ENCODE results near the gene NUBPL.
"Not testable (repeated sequence)": the region's sequence is repeated elsewhere in the genome, so short reads cannot be mapped to it uniquely, and the experiment has no call there.

The NUBPL gene

DNA sequence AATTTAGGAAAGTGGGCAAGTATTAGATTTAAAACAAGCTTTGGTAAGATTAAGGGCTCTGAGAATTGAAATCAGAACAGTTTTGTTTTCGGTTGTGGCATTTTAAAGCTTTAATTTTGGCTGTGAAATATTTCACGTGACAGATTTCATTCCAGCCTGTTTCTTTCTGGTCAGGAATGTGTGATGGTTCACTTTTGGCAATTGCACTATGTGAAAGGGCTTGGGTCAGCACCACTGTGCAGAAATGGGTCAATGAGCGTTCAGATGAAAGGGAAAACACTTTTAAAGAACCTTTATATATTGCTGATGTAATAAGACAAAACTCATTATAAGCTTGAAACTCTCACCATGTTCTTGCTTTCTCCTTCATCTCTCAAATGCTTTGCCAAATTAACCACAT is 17.1 kb downstream of the NUBPL start:
- no peak for DNase-seq (ENCODE audit: low spot score)

DNA sequence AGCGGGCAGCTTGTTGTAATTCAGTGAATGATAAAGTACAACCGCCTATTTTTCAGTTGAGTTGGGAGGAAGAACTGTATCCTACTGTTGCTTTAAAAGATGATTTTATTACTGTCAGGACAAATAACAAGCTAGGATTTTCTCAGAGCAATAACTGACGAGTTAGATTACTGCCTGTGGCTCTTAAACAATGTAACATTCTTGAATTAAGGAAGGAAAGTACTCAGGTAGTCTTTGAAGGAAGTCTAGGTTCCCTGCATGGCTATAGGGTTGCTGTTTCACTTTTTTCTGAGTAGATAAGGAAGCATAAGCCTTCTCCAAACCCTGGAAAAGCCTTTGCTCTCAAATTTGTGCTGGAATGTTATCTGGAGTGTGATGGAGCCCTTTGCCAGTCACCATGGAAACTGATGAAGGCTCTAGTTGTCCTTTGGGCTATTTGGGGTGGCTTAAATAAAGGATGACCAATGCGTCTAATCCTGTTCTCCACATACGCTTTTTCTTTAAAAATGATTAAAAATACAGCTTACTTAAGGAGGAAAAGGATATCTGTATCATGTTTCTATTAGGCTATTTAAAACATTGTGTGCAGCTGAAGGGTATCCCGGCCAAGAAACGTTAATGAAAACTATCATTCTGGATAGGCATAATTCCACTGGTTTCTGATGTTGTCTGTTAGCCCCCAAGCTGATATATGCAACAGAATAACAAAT is 17.7 kb downstream of the NUBPL start:
- no peak for DNase-seq (ENCODE audit: low spot score)

- no peak for DNase-seq (ENCODE audit: low spot score)
Measured at GRCh38 chr14:31580234-31580633, 19.0 kb downstream of the NUBPL start.

- DNase-seq (ENCODE audit: low spot score): no peak
Measured at GRCh38 chr14:31582286-31582691, 21.1 kb downstream of the NUBPL start.

DNA sequence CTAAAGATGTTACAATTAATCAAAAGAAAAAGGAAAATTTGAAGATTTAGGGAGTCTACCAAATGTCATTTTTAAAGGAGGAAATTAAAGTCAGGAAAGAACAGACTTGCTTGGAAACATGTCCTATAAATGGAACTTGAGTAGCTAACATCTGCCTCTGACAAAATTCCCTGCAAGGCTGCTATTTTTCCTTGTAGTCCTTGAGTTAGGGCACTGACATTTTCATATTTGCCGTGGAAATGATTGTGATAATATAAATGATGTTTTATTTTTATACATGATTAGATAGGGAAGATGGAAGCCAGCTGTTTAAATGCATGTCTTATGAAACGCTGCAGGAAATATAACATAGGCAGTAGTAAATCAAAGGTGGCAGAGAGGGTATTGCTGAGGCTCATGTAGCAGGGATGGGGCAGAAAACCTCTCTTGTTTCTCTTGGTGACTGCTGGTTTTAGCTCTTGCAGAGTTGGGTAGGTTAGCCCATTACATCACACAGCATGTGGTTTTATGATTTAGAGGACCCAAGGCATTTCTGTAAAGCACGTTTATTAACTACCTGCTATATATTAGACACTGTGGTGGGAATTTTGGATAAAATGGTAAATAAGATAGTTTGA is 21.7 kb downstream of the NUBPL start:
- no peak for DNase-seq (ENCODE audit: low spot score)

GRCh38 chr14:31590206-31590605 is 29.0 kb downstream of the NUBPL start:
- DNase-seq (ENCODE audit: low spot score): no peak

- DNase-seq (ENCODE audit: low spot score): no peak
Measured at GRCh38 chr14:31592122-31592521, 30.9 kb downstream of the NUBPL start.

GRCh38 chr14:31592631-31593030 is 31.4 kb downstream of the NUBPL start:
- DNase-seq (ENCODE audit: low spot score): no peak

DNA sequence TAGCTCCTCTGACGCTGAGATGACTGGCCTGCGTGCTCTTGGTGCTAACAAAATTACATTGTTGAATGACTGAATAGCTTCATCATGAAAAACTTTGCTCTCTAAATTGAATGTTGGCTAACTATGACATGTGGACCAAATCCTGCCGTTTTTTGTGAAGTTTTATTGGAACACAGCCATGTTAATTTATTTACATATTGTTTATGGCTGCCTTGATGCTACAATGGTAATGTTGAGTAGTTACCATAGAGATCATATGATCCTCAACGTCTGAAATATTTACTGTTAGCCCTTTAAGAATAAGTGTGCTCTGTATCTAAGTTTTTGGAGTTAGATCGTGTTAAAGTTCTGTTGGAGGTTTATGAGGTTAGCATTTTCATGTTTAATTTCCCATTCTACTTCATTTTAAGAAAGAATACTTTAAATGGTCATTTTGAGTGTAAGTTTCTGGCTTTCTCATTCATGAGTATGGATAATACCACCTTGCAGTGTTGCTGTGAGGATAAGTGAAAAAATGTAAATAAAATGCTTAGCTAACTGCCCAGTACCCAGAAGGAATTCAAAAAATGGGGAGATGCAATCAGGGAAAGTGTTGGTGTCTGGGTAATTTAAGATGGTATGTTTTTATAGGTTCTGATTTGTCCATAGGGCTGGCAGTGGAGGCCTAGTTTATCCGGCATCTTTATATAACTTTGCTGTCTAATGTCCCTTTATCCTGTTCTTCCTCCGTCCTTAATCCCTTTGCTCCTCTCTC is 35.3 kb downstream of the NUBPL start:
- no peak for DNase-seq (ENCODE audit: low spot score)

GRCh38 chr14:31605702-31606101 is 44.5 kb downstream of the NUBPL start:
- DNase-seq (ENCODE audit: low spot score): no peak

DNA sequence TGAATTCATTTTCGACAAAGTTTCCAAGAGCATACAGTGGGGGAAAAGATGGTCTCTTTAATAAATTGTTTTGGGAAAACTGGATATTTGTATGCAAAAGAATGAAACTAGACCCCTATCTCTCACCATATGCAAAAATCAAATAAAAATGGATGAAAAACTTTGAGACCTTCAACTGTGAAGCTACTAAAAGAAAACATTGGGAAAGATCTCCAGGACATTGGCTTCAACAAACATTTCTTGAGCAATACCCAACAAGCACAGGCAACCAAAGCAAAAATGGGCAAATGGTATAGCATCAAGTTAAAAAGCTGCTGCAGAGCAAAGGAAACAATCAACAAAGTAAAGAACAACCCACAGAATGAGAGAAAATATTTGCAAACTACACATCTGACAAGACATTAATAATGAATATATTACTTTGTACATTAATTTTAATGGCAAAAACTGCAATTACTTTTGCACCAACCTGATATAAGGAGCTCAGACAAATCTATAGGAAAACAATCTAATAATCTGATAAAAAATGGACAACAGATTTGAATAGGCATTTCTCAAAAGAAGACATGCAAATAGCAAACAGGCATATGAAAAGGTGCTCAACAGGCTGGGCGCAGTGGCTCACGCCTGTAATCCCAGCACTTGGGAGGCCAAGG is 50.7 kb downstream of the NUBPL start:
- DNase-seq (ENCODE audit: low spot score): no peak

DNA sequence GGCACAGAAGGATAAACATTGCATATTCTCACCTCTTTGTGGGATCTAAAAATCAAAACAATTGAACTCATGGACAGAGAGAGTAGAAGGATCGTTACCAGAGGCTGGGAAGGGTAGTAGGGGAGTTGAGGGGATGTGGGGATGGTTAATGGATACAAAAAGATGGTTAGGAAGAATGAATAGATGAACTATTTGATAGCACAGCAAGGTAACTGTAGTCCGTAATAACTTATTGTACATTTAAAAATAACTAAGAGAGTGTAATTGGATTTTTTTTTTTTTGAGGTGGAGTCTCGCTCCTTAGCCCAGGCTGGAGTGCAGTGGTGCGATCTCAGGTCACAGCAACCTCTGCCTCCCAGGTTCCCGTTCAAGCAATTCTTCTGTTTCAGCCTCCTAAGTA is 52.0 kb downstream of the NUBPL start:
- DNase-seq (ENCODE audit: low spot score): no peak

- DNase-seq (ENCODE audit: low spot score): not testable (repeated sequence)
Measured at GRCh38 chr14:31618884-31619283, 57.7 kb downstream of the NUBPL start.

DNA sequence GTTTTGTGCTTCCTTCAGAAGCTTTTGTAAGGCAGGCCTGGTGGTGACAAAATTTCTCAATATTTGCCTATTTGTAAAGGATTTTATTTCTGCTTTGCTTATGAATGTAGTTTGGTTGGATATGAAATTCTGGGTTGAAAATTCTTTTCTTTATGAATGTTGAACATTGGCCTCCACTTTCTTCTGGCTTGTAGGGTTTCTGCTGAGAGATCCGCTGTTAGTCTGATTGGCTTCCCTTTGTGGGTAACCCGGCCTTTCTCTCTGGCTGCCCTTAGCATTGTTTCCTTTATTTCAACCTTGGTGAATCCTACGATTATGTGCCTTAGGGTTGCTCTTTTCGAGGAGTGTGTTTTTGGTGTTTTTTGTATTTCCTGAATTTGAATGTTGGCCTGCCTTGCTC is 58.2 kb downstream of the NUBPL start:
- DNase-seq (ENCODE audit: low spot score): no peak

DNA sequence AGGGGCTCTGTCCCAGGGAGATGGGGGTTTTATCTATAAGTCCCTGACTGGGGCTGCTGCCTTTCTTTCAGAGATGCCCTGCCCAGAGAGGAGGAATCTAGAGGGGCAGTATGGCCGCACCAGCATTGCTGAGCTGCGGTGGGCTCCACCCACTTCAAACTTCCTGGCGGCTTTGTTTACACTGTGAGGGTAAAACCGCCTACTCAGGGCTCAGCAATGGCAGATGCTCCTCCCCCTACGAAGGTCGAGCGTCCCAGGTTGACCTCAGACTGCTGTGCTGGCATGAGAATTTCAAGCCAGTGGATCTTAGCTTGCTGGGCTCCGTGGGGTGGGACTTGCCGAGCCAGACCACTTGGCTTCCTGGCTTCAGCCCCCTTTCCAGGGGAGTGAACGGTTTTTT is 59.7 kb downstream of the NUBPL start:
- not testable (repeated sequence) for DNase-seq (ENCODE audit: low spot score)

- no peak for DNase-seq (ENCODE audit: low spot score)
Measured at GRCh38 chr14:31622060-31622459, 60.9 kb downstream of the NUBPL start.

- DNase-seq (ENCODE audit: low spot score): not testable (repeated sequence)
Measured at GRCh38 chr14:31652900-31653299, 91.7 kb downstream of the NUBPL start.

- no peak for DNase-seq (ENCODE audit: low spot score)
Measured at GRCh38 chr14:31657917-31658316, 96.7 kb downstream of the NUBPL start.

- DNase-seq (ENCODE audit: low spot score): no peak
Measured at GRCh38 chr14:31659278-31659677, 98.1 kb downstream of the NUBPL start.

- DNase-seq (ENCODE audit: low spot score): no peak
Measured at GRCh38 chr14:31660191-31660590, 99.0 kb downstream of the NUBPL start.

DNA sequence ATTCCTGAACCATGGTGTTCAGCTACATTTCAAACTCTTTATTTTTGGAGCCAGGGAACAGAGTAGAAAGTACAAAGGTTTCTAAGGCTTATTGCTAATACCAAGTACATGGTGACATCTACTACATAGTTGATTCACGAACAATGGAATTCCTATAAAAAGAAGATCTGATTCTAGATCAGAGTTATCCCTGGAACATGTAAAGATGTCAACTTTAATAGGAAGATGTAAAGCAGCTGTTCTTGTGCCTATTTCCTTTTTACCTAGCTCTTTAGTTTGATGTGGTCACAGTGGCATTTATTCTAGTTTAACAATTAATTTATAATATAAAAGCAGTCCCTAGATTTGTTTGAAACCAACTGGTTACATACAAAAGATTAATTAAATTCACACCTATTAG is 99.5 kb downstream of the NUBPL start:
- no peak for DNase-seq (ENCODE audit: low spot score)

GRCh38 chr14:31668348-31668747 is 107.1 kb downstream of the NUBPL start:
- no peak for DNase-seq (ENCODE audit: low spot score)

GRCh38 chr14:31672709-31673108 is 111.5 kb downstream of the NUBPL start:
- no peak for DNase-seq (ENCODE audit: low spot score)

Data from germinal center (tissue), 1 donor.